ENCODE measurements around the gene DOC2A.

GRCh38 chr16:29993903-29994599 lies 16.8 kb downstream of the DOC2A start:
- TF ChIP-seq CTCF (IDR thresholded peaks at IDR 0.05; ENCODE audit: low read depth, low read length, poor library complexity, severe bottlenecking) (no peak), EZH2phosphoT487 (IDR thresholded peaks at IDR 0.05; ENCODE audit: borderline replicate concordance, low read length) (no peak)
